GM23338 (cell line): ENCODE results near the gene FTCDNL1. TPM values are rescaled to one million over a fixed set of nuclear protein-coding genes. Genes with fewer than 3 reads are reported as not detected.

Experiments used
- ATAC-seq: fragments of 200-7000 bp; cut with Tn5 transposase; 3 replicates; pipeline ENCODE4 v1.9.1; 2020
- DNase-seq: peaks from one replicate; pipeline ENCODE4 v3.0.0-alpha.2; 2015; ENCODE audit warnings: low spot score
- H2AFZ ChIP-seq: fragments of 200-600 bp; sonication (generic); 2 replicates; pipeline ENCODE4 v1.8.0; 2016; ENCODE audit warnings: antibody characterized with exemption, mild to moderate bottlenecking, moderate library complexity
- H3F3A ChIP-seq: fragments of 200-600 bp; sonication (generic); replicated peaks from 2 replicates; pipeline ENCODE4 v1.8.0; 2017; ENCODE audit warnings: antibody characterized with exemption, mixed run types, low read depth
- H3K27ac ChIP-seq: fragments of 200-600 bp; sonication (generic); 2 replicates; pipeline ENCODE4 v1.6.1; 2016; ENCODE audit warnings: low read depth
- H3K27me3 ChIP-seq: fragments of 200-600 bp; sonication (generic); 2 replicates; pipeline ENCODE4 v1.8.0; 2016; ENCODE audit warnings: mild to moderate bottlenecking, mixed run types, moderate library complexity; ENCODE audit not compliant: insufficient read depth
- H3K36me3 ChIP-seq: fragments of 200-600 bp; sonication (generic); 2 replicates; pipeline ENCODE4 v1.8.0; 2016; ENCODE audit warnings: mild to moderate bottlenecking; ENCODE audit not compliant: insufficient read depth
- H3K4me1 ChIP-seq: fragments of 200-600 bp; sonication (generic); 2 replicates; pipeline ENCODE4 v1.8.0; 2016; ENCODE audit warnings: mild to moderate bottlenecking, moderate library complexity; ENCODE audit not compliant: insufficient read depth
- H3K4me2 ChIP-seq: fragments of 200-600 bp; sonication (generic); 2 replicates; pipeline ENCODE4 v1.7.1; 2017; ENCODE audit warnings: mixed run types
- H3K4me3 ChIP-seq: fragments of 200-600 bp; sonication (generic); 2 replicates; pipeline ENCODE4 v1.6.1; 2016; ENCODE audit warnings: mixed run types
- H3K79me2 ChIP-seq: fragments of 200-600 bp; sonication (generic); replicated peaks from 2 replicates; pipeline ENCODE4 v1.8.0; 2017; ENCODE audit warnings: mild to moderate bottlenecking; ENCODE audit not compliant: insufficient read depth
- H3K9me2 ChIP-seq: fragments of 200-600 bp; sonication (generic); 2 replicates; pipeline ENCODE4 v1.8.0; 2017; ENCODE audit not compliant: insufficient read depth
- H4K20me1 ChIP-seq: fragments of 200-600 bp; sonication (generic); replicated peaks from 2 replicates; pipeline ENCODE4 v1.8.0; 2017; ENCODE audit warnings: mild to moderate bottlenecking; ENCODE audit not compliant: insufficient read depth
- H3K27ac Mint-ChIP-seq: 2 replicates; pipeline ENCODE4 v1.8.0; 2020; ENCODE audit warnings: inconsistent platforms, mild to moderate bottlenecking, moderate library complexity, mixed read lengths
- H3K27me3 Mint-ChIP-seq: 3 replicates; pipeline ENCODE4 v1.8.0; 2022; ENCODE audit warnings: low read depth, mild to moderate bottlenecking, moderate library complexity, mixed read lengths, inconsistent platforms; ENCODE audit not compliant: insufficient read depth, poor library complexity
- H3K36me3 Mint-ChIP-seq: 3 replicates; pipeline ENCODE4 v1.8.0; 2021; ENCODE audit warnings: low read depth, mild to moderate bottlenecking, inconsistent platforms, moderate library complexity, mixed read lengths
- H3K4me1 Mint-ChIP-seq: 3 replicates; pipeline ENCODE4 v1.8.0; 2020; ENCODE audit warnings: mild to moderate bottlenecking, inconsistent platforms, mixed read lengths
- H3K4me3 Mint-ChIP-seq: 3 replicates; pipeline ENCODE4 v1.8.0; 2021; ENCODE audit warnings: moderate library complexity, mild to moderate bottlenecking, inconsistent platforms, mixed read lengths
- H3K9me3 Mint-ChIP-seq: 3 replicates; pipeline ENCODE4 v1.8.0; 2020; ENCODE audit warnings: moderate library complexity, mild to moderate bottlenecking, inconsistent platforms, mixed read lengths
- CREB1 ChIP-seq: fragments of 250-450 bp; sonication (Bioruptor Pico); IDR thresholded peaks from 2 replicates; pipeline ENCODE4 v1.5.0; 2020; ENCODE audit warnings: low read depth, mild to moderate bottlenecking, moderate library complexity
- EZH2phosphoT487 ChIP-seq: fragments of 200-600 bp; sonication (generic); IDR thresholded peaks from one replicate; pipeline ENCODE4 v1.8.1; 2018; ENCODE audit warnings: antibody characterized with exemption; ENCODE audit not compliant: unreplicated experiment
- JUNB ChIP-seq: IDR thresholded peaks from one replicate; pipeline ENCODE4 v1.6.1; 2016; ENCODE audit warnings: antibody characterized with exemption; ENCODE audit not compliant: unreplicated experiment
- NANOG ChIP-seq: IDR thresholded peaks from 2 replicates; pipeline ENCODE4 v1.6.1; 2016; ENCODE audit warnings: antibody characterized with exemption, borderline replicate concordance
- STAT1 ChIP-seq: IDR thresholded peaks from one replicate; pipeline ENCODE4 v1.6.1; 2016; ENCODE audit warnings: antibody characterized with exemption; ENCODE audit not compliant: unreplicated experiment
- ZNF114 ChIP-seq: fragments of 250-450 bp; sonication (Bioruptor Pico); IDR thresholded peaks from 2 replicates; pipeline ENCODE4 v1.5.0; 2020; ENCODE audit warnings: mild to moderate bottlenecking, moderate library complexity
- ZNF331 ChIP-seq: fragments of 250-450 bp; sonication (Bioruptor Pico); IDR thresholded peaks from 2 replicates; pipeline ENCODE4 v1.5.0; 2020; ENCODE audit warnings: low read depth, mild to moderate bottlenecking, moderate library complexity
- polyA plus RNA-seq: library from polyadenylated mRNA; unstranded; fragments of >200 nt; fragmentation: Nextera tagmentation; extraction: Ambion mirVana; gene quantifications from 2 replicates; pipeline ENCODE4 v1.2.1, GENCODE V29; 2016
- total RNA-seq: library from RNA; depleted of rRNA; stranded (reverse); fragments of >200 nt; shearing (Covaris generic); gene quantifications from 2 replicates; pipeline ENCODE4 v1.2.3, GENCODE V29; 2014
- TF ChIP-seq, protein P1 (sequence below): IDR thresholded peaks from one replicate; pipeline ENCODE4 v1.6.1; 2018; ENCODE audit warnings: antibody characterized with exemption; ENCODE audit not compliant: unreplicated experiment
- TF ChIP-seq, protein P2 (sequence below): IDR thresholded peaks from 2 replicates; pipeline ENCODE4 v1.6.1; 2016; ENCODE audit warnings: antibody characterized with exemption
- TF ChIP-seq, protein P3 (sequence below): fragments of 250-450 bp; sonication (Bioruptor Pico); IDR thresholded peaks from 2 replicates; pipeline ENCODE4 v1.5.0; 2020; ENCODE audit warnings: mild to moderate bottlenecking, moderate library complexity

FTCDNL1 gene
- total and polyA plus RNA-seq, 2 experiments from 2014 or later: 1.7 to 2.0 TPM

DNA sequence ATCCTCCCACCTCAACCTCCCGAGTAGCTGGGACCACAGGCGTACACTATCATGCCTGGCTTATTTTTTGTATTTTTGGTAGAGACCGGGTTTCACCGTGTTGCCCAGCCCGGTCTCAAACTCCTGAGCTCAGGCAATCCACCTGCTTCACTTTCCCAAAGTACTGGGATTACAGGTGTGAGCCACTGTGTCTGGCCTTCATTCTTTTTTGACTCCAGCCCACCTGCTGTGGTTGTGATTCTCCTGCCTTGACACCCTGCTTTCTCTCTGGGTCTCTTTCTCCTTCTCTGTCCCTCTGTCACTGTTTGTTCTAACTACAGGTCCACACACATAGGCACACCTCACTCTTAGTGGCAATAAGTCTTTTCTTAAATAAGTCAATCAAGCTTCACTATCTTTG is 85.3 kb downstream of the FTCDNL1 start (continued):
- TF ChIP-seq CREB1 (CRISPR knock-in tag): no peak
- TF ChIP-seq EZH2phosphoT487: no peak

- Histone ChIP-seq H3K79me2 (no peaks in the 10 kb centered on the region), H3K4me3 (no peak overlapping the region), H3K4me1 (no peaks in the 10 kb centered on the region), H3K36me3 (no peaks in the 10 kb centered on the region), H3K27me3 (no peaks in the 10 kb centered on the region), H3K9me2 (no peaks in the 10 kb centered on the region), H3F3A (no peaks in the 10 kb centered on the region), H3K27ac (no peak overlapping the region), H2AFZ (peak overlapping the region; percentile 72), H3K4me2 (no peak overlapping the region), H4K20me1 (no peaks in the 10 kb centered on the region)
- Mint-ChIP-seq H3K27ac (peak overlapping the region; percentile 28; the same call in 1 of the 2 replicates), H3K4me1 (peaks cover 5% of the 10 kb centered on the region; the same call in 1 of the 3 replicates), H3K27me3 (no peaks in the 10 kb centered on the region), H3K36me3 (no peaks in the 10 kb centered on the region), H3K9me3 (no peaks in the 10 kb centered on the region), H3K4me3 (no peak overlapping the region)
- DNase-seq: no peak
- TF ChIP-seq ZNF331 (CRISPR knock-in tag) (no peak), ZNF114 (no peak)
- no peak for ATAC-seq
Observed at GRCh38 chr2:199764273-199764800, 86.7 kb downstream of the FTCDNL1 start.

DNA sequence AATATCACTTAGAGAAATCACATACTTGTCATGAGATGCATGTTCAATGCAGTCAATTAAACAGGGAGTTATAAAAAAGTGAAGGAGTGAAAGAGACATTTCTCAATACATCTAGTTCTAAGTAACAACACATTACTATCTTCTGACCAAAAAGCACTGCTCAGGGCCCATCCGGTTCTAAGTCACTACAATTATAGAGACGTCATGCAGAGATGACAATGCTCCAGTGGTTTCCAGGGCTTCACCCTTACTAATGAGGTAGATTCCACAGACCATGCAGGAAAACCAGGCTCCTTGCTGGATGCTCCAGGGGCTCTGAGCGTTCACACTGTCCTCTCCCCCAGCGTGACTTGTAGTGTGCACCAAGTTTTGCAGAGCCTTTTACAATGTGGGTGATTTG is 88.0 kb downstream of the FTCDNL1 start:
- no peaks in the 10 kb centered on the region for H3K4me1 ChIP-seq
- H3K4me3 ChIP-seq: no peak overlapping the region
- ATAC-seq (no peak), DNase-seq (no peak)
- H3K79me2 ChIP-seq: no peaks in the 10 kb centered on the region
- Mint-ChIP-seq H3K27ac (no peak overlapping the region), H3K4me3 (no peak overlapping the region), H3K36me3 (no peaks in the 10 kb centered on the region), H3K27me3 (no peaks in the 10 kb centered on the region), H3K9me3 (no peaks in the 10 kb centered on the region), H3K4me1 (peaks cover 5% of the 10 kb centered on the region; the same call in 1 of the 3 replicates)
- no peak overlapping the region for H3K27ac ChIP-seq
- no peaks in the 10 kb centered on the region for H3K27me3 ChIP-seq
- H4K20me1 ChIP-seq: no peaks in the 10 kb centered on the region
- H3F3A ChIP-seq: no peaks in the 10 kb centered on the region
- H3K36me3 ChIP-seq: no peaks in the 10 kb centered on the region
- no peaks in the 10 kb centered on the region for H3K9me2 ChIP-seq
- H3K4me2 ChIP-seq: no peak overlapping the region
- H2AFZ ChIP-seq: no peak overlapping the region
- TF ChIP-seq, protein P1, sequence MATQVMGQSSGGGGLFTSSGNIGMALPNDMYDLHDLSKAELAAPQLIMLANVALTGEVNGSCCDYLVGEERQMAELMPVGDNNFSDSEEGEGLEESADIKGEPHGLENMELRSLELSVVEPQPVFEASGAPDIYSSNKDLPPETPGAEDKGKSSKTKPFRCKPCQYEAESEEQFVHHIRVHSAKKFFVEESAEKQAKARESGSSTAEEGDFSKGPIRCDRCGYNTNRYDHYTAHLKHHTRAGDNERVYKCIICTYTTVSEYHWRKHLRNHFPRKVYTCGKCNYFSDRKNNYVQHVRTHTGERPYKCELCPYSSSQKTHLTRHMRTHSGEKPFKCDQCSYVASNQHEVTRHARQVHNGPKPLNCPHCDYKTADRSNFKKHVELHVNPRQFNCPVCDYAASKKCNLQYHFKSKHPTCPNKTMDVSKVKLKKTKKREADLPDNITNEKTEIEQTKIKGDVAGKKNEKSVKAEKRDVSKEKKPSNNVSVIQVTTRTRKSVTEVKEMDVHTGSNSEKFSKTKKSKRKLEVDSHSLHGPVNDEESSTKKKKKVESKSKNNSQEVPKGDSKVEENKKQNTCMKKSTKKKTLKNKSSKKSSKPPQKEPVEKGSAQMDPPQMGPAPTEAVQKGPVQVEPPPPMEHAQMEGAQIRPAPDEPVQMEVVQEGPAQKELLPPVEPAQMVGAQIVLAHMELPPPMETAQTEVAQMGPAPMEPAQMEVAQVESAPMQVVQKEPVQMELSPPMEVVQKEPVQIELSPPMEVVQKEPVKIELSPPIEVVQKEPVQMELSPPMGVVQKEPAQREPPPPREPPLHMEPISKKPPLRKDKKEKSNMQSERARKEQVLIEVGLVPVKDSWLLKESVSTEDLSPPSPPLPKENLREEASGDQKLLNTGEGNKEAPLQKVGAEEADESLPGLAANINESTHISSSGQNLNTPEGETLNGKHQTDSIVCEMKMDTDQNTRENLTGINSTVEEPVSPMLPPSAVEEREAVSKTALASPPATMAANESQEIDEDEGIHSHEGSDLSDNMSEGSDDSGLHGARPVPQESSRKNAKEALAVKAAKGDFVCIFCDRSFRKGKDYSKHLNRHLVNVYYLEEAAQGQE: no peak
- TF ChIP-seq STAT1 (no peak), NANOG (no peak), JUNB (no peak), CREB1 (CRISPR knock-in tag) (no peak), EZH2phosphoT487 (no peak)
- TF ChIP-seq, protein P2, sequence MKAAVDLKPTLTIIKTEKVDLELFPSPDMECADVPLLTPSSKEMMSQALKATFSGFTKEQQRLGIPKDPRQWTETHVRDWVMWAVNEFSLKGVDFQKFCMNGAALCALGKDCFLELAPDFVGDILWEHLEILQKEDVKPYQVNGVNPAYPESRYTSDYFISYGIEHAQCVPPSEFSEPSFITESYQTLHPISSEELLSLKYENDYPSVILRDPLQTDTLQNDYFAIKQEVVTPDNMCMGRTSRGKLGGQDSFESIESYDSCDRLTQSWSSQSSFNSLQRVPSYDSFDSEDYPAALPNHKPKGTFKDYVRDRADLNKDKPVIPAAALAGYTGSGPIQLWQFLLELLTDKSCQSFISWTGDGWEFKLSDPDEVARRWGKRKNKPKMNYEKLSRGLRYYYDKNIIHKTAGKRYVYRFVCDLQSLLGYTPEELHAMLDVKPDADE: no peak
- TF ChIP-seq, protein P3, sequence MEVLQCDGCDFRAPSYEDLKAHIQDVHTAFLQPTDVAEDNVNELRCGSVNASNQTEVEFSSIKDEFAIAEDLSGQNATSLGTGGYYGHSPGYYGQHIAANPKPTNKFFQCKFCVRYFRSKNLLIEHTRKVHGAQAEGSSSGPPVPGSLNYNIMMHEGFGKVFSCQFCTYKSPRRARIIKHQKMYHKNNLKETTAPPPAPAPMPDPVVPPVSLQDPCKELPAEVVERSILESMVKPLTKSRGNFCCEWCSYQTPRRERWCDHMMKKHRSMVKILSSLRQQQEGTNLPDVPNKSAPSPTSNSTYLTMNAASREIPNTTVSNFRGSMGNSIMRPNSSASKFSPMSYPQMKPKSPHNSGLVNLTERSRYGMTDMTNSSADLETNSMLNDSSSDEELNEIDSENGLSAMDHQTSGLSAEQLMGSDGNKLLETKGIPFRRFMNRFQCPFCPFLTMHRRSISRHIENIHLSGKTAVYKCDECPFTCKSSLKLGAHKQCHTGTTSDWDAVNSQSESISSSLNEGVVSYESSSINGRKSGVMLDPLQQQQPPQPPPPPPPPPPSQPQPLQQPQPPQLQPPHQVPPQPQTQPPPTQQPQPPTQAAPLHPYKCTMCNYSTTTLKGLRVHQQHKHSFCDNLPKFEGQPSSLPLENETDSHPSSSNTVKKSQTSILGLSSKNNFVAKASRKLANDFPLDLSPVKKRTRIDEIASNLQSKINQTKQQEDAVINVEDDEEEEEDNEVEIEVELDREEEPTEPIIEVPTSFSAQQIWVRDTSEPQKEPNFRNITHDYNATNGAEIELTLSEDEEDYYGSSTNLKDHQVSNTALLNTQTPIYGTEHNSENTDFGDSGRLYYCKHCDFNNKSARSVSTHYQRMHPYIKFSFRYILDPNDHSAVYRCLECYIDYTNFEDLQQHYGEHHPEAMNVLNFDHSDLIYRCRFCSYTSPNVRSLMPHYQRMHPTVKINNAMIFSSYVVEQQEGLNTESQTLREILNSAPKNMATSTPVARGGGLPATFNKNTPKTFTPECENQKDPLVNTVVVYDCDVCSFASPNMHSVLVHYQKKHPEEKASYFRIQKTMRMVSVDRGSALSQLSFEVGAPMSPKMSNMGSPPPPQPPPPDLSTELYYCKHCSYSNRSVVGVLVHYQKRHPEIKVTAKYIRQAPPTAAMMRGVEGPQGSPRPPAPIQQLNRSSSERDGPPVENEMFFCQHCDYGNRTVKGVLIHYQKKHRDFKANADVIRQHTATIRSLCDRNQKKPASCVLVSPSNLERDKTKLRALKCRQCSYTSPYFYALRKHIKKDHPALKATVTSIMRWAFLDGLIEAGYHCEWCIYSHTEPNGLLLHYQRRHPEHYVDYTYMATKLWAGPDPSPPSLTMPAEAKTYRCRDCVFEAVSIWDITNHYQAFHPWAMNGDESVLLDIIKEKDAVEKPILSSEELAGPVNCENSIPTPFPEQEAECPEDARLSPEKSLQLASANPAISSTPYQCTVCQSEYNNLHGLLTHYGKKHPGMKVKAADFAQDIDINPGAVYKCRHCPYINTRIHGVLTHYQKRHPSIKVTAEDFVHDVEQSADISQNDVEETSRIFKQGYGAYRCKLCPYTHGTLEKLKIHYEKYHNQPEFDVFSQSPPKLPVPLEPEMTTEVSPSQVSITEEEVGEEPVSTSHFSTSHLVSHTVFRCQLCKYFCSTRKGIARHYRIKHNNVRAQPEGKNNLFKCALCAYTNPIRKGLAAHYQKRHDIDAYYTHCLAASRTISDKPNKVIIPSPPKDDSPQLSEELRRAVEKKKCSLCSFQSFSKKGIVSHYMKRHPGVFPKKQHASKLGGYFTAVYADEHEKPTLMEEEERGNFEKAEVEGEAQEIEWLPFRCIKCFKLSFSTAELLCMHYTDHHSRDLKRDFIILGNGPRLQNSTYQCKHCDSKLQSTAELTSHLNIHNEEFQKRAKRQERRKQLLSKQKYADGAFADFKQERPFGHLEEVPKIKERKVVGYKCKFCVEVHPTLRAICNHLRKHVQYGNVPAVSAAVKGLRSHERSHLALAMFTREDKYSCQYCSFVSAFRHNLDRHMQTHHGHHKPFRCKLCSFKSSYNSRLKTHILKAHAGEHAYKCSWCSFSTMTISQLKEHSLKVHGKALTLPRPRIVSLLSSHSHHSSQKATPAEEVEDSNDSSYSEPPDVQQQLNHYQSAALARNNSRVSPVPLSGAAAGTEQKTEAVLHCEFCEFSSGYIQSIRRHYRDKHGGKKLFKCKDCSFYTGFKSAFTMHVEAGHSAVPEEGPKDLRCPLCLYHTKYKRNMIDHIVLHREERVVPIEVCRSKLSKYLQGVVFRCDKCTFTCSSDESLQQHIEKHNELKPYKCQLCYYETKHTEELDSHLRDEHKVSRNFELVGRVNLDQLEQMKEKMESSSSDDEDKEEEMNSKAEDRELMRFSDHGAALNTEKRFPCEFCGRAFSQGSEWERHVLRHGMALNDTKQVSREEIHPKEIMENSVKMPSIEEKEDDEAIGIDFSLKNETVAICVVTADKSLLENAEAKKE: no peak
